NCI-H2227 (cell line): ENCODE data around the gene EVL.
"Not testable (repeated sequence)": the region's sequence is repeated elsewhere in the genome, so short reads cannot be mapped to it uniquely, and the experiment has no call there.

Source experiments
- DNase-seq: peaks from one replicate; lab custom pipeline; 2025; ENCODE audit not compliant: unreplicated experiment; lab: John Stamatoyannopoulos, UW

EVL gene

DNA sequence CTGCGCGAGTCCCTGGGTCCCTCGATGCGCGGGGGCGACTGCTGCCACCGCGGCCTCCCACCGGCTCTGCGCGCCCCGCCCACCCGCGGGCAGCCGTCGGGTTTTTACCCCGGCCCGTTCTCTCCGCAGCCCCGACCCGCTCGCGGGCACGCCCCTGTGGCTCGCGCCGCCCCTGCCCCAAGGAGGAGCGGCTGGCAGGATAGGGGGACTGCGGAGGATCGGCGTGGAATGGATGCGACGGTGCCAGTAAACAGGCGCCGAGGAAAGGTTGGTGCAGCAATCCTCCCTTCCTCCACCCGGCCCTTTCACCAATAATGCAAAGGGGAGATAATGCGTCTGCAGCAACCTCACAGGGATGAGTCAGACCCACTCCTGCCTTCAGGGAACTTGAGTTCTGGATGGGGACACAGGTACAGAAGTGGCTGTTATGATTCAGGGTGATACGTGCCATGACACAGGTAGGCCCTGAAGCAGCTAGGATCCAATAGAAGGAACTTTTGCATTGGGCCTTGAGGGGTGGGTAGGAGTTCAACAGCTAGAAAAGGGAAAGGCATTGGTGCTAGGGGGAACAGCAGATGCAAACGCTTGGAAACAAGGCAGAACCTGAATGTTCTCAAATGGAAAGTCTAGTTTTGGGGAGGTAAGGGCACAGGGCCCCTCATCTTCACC is 94.8 kb downstream of the EVL start:
- peak; percentile 64 for DNase-seq

GRCh38 chr14:100160534-100160916 is 95.3 kb downstream of the EVL start:
- no peak for DNase-seq

GRCh38 chr14:100165376-100165775 is 100.2 kb downstream of the EVL start:
- no peak for DNase-seq

DNA sequence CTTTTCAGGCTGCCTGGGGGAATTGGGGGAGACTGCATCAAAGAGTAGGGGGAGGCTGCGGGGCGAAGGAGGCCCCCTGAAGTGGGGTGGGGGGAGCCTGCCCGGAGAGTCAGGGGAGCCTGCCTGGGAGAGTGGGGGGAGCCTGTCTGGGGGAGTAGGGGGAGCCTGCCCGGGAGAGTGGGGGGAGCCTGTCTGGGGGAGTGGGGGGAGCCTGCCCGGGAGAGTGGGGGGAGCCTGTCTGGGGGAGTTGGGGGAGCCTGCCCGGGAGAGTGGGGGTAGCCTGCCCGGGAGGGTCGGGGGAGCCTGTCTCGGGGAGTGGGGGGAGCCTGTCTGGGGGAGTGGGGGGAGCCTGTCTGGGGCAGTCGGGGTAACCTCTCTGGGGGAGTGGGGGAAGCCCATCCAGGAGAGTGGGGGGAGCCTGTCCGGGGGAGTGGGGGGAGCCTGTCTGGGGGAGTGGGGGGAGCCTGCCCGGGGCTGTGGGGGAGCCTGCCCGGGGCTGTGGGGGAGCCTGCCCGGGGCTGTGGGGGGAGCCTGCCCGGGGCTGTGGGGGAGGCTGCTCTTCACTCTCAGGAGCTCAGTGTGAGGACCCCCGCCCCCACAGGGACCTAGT is 100.7 kb downstream of the EVL start:
- no peak for DNase-seq

- DNase-seq: no peak
Observed at GRCh38 chr14:100168506-100168905, 103.3 kb downstream of the EVL start.

GRCh38 chr14:100170880-100171279 is 105.7 kb downstream of the EVL start:
- DNase-seq: no peak

GRCh38 chr14:100172811-100173210 is 107.6 kb downstream of the EVL start:
- no peak for DNase-seq

- no peak for DNase-seq
Observed at GRCh38 chr14:100173353-100173752, 108.1 kb downstream of the EVL start.

DNA sequence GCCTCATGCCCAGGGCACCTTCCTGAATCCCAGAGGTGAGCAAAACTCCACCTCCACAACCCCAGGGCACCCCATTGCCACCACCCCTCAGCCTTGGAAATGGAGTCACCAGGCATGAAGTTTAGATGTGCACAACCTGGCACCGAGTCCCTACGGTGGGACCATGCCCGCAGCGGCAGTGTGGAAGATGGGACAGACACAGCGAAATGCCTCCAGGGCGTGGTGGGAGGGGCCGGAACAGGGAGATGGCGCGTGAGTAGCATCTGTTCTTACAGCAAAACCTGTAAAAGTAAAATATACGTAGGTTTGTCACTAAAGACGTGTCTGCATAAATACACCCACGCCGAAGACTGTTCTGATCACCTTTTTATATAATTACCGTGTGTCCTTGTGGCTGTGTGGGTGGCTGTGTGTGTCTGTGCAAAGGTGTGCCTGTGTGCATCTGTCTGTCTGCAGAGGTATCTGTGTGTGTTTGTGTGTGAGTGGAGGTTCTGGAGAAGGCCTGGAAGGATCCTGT is 111.6 kb downstream of the EVL start:
- DNase-seq: no peak

DNA sequence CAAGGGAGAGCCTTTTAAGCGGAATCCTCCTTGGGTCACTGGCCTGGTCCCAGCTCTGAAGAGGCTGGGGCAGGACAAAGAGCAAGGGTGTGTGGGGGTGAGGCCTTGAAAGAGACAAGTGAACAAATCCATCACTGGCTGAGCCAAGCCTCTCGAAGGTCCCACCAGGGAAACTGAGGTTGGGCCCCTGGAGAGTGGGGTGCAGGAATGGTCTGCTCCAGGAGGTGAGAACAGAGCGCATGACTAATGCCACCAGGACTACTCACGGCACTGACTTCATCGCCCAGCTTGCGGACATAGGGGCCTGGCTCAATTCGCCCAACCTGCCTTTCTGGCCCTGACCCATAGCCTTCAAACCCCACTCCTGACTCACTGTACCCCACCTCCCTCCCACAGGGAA is 113.5 kb downstream of the EVL start:
- no peak for DNase-seq

DNA sequence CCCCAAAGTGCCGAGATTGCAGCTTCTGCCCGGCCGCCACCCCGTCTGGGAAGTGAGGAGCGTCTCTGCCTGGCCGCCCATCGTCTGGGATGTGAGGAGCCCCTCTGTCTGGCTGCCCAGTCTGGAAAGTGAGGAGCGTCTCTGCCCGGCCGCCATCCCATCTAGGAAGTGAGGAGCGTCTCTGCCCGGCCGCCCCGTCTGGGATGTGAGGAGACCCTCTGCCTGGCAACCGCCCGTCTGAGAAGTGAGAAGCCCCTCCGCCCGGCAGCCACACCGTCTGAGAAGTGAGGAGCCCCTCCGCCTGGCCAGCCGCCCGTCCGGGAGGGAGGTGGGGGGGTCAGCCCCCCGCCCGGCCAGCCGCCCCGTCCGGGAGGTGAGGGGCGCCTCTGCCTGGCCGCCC is 115.4 kb downstream of the EVL start:
- not testable (repeated sequence) for DNase-seq

- not testable (repeated sequence) for DNase-seq
Observed at GRCh38 chr14:100181876-100182551, 116.8 kb downstream of the EVL start.

GRCh38 chr14:100187247-100187833 is 122.1 kb downstream of the EVL start:
- DNase-seq: no peak

GRCh38 chr14:100188392-100189030 is 123.3 kb downstream of the EVL start:
- DNase-seq: no peak

DNA sequence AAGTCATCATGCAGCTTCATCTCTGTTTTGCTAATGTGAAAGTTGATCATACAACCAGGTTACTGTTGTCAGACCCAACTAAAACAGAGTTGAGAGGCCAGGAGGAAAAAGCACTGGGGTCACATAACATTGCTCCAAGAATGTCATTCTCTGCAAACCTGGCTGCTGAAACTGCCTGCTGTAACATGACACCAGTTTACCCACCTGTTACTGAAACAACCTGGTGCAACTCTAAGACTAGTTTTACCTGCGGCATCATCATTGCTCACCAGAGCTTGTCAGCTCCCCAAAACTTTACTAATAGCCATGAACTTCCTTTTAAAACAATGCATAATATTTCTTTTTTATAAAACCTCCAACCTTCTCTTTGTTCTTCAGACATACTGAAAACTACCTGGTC is 124.9 kb downstream of the EVL start:
- no peak for DNase-seq

GRCh38 chr14:100191584-100192249 is 126.5 kb downstream of the EVL start:
- DNase-seq: no peak

DNA sequence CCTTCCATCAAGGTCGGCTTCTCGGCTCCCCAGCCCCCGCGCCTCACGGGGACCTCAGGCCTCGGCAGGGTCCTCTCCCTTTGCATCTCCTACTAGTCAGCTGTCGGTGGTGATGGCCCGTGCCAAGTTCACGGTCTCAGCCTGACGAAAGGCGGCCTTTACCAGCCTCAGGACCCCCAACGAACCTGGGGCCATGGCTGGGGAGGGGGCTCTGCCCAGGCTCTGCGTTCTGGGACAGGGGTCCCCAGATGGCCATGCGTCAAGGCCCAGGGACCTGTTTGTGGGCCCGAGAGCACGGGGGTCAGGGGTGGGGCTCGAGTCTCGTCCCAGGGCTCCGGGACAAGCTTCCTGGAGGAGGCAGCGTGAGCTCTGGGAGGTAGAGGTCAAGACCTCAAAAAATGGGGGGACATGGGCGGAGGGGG is 127.0 kb downstream of the EVL start:
- DNase-seq: no peak

DNA sequence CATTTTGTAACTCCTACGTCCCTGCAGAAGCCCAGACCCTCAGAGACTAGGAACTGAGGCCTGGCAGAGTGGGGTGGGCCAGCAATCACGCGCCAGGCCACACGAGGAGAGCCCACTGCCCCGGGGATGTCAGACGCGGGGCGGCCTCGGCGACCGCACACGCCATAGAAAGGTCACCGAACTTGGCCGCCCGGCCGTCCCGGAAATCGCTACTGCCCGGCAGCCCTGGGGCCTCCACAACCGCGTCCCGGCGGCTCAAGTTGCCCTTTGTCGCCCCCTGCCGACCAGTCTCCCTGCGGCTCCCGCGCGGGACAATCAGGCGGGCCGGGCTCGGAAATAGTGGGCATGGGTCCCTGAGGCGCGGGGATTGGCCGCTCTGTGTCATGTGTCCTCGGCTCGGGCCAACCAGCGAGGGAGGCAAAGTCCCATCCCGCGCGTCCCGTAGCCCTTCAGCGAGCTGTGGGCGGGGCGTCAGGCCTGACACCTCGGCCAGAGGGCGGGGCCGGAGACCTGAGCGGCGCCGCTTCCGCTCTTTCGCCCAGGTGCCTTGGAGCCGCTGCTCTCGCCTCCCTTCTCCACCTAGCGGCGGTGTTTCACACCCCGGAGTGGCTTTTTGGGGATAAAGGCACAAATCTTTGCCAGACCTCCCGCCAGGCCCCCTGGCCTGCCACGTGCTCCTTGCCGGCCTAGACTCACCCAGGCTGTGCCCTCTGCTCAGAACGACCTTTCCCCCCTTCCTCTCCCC is 127.6 kb downstream of the EVL start:
- DNase-seq: peak; percentile 99
